Astrocyte (in vitro differentiated cells and primary cell): ENCODE data around the gene ECE2. TPM values are rescaled to one million over a fixed set of nuclear protein-coding genes. Genes with fewer than 3 reads are reported as not detected.
A peak's percentile ranks its signal among the peaks of the same experiment; 100 is the strongest.

Experiments used
- DNase-seq: peaks from one replicate; pipeline ENCODE4 v3.0.0-alpha.2; 2010; ENCODE audit warnings: low read depth
- FAIRE-seq: peaks from 2 replicates; lab custom pipeline; 2011; peaks lifted over from hg19 to GRCh38; lab: Jason Lieb, UNC
- H2AFZ ChIP-seq: 2 replicates; pipeline ENCODE4 v1.6.0; 2012; ENCODE audit warnings: low read depth, low read length, inconsistent platforms
- H3K27ac ChIP-seq: 2 replicates; pipeline ENCODE4 v1.5.1; 2011; ENCODE audit warnings: low read depth, low read length, inconsistent platforms
- H3K27me3 ChIP-seq: 2 replicates; pipeline ENCODE4 v1.6.0; 2011; ENCODE audit warnings: low read length, inconsistent platforms; ENCODE audit not compliant: insufficient read depth
- H3K36me3 ChIP-seq: 2 replicates; pipeline ENCODE4 v1.5.1; 2011; ENCODE audit warnings: low read length, inconsistent platforms; ENCODE audit not compliant: insufficient read depth
- H3K4me1 ChIP-seq: 2 replicates; pipeline ENCODE4 v1.5.1; 2011; ENCODE audit warnings: low read length, inconsistent platforms; ENCODE audit not compliant: insufficient read depth
- H3K4me2 ChIP-seq: 2 replicates; pipeline ENCODE4 v1.6.0; 2012; ENCODE audit warnings: low read length, inconsistent platforms
- H3K4me3 ChIP-seq: 2 replicates; pipeline ENCODE4 v1.5.1; 2011; ENCODE audit warnings: low read depth, mild to moderate bottlenecking, low read length, inconsistent platforms; ENCODE audit not compliant: insufficient read depth
- H3K79me2 ChIP-seq: 2 replicates; pipeline ENCODE4 v1.6.0; 2012; ENCODE audit warnings: mild to moderate bottlenecking, low read length, inconsistent platforms; ENCODE audit not compliant: insufficient read depth
- H3K9ac ChIP-seq: 2 replicates; pipeline ENCODE4 v1.6.0; 2012; ENCODE audit warnings: mild to moderate bottlenecking, low read length, inconsistent platforms
- H3K9me3 ChIP-seq: 2 replicates; pipeline ENCODE4 v1.5.1; 2012; ENCODE audit warnings: low read depth, mild to moderate bottlenecking, low read length, inconsistent platforms; ENCODE audit not compliant: insufficient read depth
- H4K20me1 ChIP-seq: 2 replicates; pipeline ENCODE4 v1.6.0; 2012; ENCODE audit warnings: low read length, inconsistent platforms; ENCODE audit not compliant: insufficient read depth
- H3K27ac Mint-ChIP-seq: one replicate; pipeline ENCODE4 v1.8.0; 2021; ENCODE audit warnings: mild to moderate bottlenecking, mixed read lengths; ENCODE audit not compliant: unreplicated experiment
- H3K27me3 Mint-ChIP-seq: one replicate; pipeline ENCODE4 v1.8.0; 2021; ENCODE audit warnings: low read depth, mixed read lengths; ENCODE audit not compliant: unreplicated experiment
- H3K36me3 Mint-ChIP-seq: one replicate; pipeline ENCODE4 v1.8.0; 2021; ENCODE audit warnings: low read depth, mixed read lengths; ENCODE audit not compliant: unreplicated experiment
- H3K4me1 Mint-ChIP-seq: one replicate; pipeline ENCODE4 v1.8.0; 2021; ENCODE audit warnings: low read depth, mixed read lengths; ENCODE audit not compliant: unreplicated experiment
- H3K4me3 Mint-ChIP-seq: one replicate; pipeline ENCODE4 v1.8.0; 2021; ENCODE audit warnings: mild to moderate bottlenecking, moderate library complexity, mixed read lengths; ENCODE audit not compliant: unreplicated experiment
- H3K9me3 Mint-ChIP-seq: one replicate; pipeline ENCODE4 v1.8.0; 2021; ENCODE audit warnings: mild to moderate bottlenecking, mixed read lengths; ENCODE audit not compliant: unreplicated experiment
- EZH2 ChIP-seq: IDR thresholded peaks from 2 replicates; pipeline ENCODE4 v1.6.1; 2012; ENCODE audit warnings: mild to moderate bottlenecking, low read length, inconsistent platforms; ENCODE audit not compliant: insufficient read depth
- total RNA-seq: library from RNA; stranded (reverse); gene quantifications from 2 replicates; pipeline ENCODE4 v1.2.1, GENCODE V29; 2021
- TF ChIP-seq, protein P1 (sequence below): IDR thresholded peaks from 2 replicates; pipeline ENCODE4 v1.5.1; 2011; ENCODE audit warnings: low read depth, mild to moderate bottlenecking, inconsistent platforms, low read length, moderate library complexity; ENCODE audit not compliant: insufficient read depth

The ECE2 gene
- total RNA-seq, 1 donor from 2014 or later = not detected

DNA sequence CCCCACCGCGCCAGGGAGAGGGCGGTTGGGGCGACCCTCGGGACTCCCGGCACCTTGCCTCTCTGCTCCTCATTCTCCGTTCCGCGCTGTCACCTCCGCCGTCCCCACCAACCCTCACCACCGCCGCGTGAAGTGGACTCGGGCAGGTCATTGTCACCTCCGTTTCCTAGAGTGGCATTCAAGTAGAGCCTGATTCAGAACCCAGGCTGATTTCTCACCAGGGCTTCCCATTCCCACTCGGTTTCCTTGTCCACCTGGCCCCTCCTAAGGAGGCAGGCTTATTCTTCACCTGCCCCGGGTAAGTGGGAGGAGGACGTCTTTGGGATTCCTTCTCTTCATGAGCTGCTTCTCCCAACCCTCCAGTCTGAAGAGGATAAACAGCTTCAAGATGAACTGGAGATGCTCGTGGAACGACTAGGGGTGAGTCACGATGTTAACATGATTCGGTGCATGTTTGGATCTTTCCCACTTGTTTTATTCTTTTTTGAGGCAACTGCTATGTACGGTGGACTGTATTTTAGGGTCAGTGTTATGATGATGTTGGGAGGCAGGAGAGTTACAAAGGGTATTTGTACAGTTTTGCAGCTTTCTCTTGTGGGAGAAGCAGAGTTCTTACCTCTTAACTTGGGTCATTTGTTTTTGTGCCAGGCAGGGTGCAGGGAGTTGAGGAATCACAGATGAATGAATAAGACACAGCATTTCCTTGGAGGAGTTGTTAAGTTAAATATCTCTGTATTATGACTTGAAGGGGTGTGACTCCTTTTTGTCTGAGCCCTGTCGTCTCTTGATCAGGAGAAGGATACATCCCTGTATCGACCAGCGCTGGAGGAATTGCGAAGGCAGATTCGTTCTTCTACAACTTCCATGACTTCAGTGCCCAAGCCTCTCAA, 23.9 kb downstream of the ECE2 start:
- peaks cover 40% of the 10 kb centered on the region for H3K36me3 ChIP-seq
- Mint-ChIP-seq H3K36me3 (peaks cover 28% of the 10 kb centered on the region), H3K4me3 (peak overlapping the region; percentile 95), H3K27ac (peak overlapping the region; percentile 86), H3K27me3 (peaks cover 11% of the 10 kb centered on the region), H3K4me1 (peaks cover 22% of the 10 kb centered on the region), H3K9me3 (peaks cover 2% of the 10 kb centered on the region)
- peaks cover 18% of the 10 kb centered on the region for H3K4me1 ChIP-seq
- peak overlapping the region; percentile 31 for H2AFZ ChIP-seq
- peak overlapping the region; percentile 84 for H3K4me2 ChIP-seq
- no peak for TF ChIP-seq EZH2
- TF ChIP-seq, protein P1, sequence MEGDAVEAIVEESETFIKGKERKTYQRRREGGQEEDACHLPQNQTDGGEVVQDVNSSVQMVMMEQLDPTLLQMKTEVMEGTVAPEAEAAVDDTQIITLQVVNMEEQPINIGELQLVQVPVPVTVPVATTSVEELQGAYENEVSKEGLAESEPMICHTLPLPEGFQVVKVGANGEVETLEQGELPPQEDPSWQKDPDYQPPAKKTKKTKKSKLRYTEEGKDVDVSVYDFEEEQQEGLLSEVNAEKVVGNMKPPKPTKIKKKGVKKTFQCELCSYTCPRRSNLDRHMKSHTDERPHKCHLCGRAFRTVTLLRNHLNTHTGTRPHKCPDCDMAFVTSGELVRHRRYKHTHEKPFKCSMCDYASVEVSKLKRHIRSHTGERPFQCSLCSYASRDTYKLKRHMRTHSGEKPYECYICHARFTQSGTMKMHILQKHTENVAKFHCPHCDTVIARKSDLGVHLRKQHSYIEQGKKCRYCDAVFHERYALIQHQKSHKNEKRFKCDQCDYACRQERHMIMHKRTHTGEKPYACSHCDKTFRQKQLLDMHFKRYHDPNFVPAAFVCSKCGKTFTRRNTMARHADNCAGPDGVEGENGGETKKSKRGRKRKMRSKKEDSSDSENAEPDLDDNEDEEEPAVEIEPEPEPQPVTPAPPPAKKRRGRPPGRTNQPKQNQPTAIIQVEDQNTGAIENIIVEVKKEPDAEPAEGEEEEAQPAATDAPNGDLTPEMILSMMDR = no peak
- H4K20me1 ChIP-seq = peaks cover 53% of the 10 kb centered on the region
- H3K27ac ChIP-seq = peak overlapping the region; percentile 86
- H3K4me3 ChIP-seq = peak overlapping the region; percentile 92
- H3K9ac ChIP-seq = peak overlapping the region; percentile 97
- DNase-seq (peak; percentile 48), FAIRE-seq (no peak)
- peaks cover 58% of the 10 kb centered on the region for H3K79me2 ChIP-seq
- H3K9me3 ChIP-seq = no peaks in the 10 kb centered on the region
- H3K27me3 ChIP-seq = peaks cover 2% of the 10 kb centered on the region

DNA sequence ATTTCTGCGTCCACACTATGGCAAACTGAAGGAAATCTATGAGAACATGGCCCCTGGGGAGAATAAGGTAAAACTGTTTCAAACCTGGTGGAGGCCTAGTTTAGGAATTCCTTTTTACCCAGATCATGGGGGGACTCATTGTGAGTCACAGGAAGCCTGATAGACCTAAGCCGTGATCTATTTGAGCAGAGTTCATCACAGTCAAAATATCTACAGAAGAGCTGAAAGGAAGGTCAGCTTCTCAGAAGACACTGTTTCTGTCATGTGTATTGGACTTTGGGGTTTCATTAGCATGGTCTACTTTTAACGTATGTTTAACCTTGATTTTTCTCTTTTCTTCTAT, 24.5 kb downstream of the ECE2 start:
- Histone ChIP-seq H3K4me2 (peak overlapping the region; percentile 84), H3K9ac (peak overlapping the region; percentile 97), H3K79me2 (peaks cover 62% of the 10 kb centered on the region), H3K4me1 (peaks cover 18% of the 10 kb centered on the region), H2AFZ (no peak overlapping the region), H3K27me3 (peaks cover 2% of the 10 kb centered on the region), H3K27ac (peak overlapping the region; percentile 86), H4K20me1 (peaks cover 59% of the 10 kb centered on the region), H3K9me3 (no peaks in the 10 kb centered on the region), H3K36me3 (peaks cover 46% of the 10 kb centered on the region), H3K4me3 (peak overlapping the region; percentile 92)
- DNase-seq = peak; percentile 56
- Mint-ChIP-seq H3K4me3 (peak overlapping the region; percentile 95), H3K36me3 (peaks cover 33% of the 10 kb centered on the region), H3K4me1 (peaks cover 23% of the 10 kb centered on the region), H3K27ac (peak overlapping the region; percentile 86), H3K9me3 (no peaks in the 10 kb centered on the region), H3K27me3 (peaks cover 6% of the 10 kb centered on the region)
- TF ChIP-seq EZH2 = no peak
- TF ChIP-seq, protein P1 = no peak
- FAIRE-seq = peak; percentile 43

DNA sequence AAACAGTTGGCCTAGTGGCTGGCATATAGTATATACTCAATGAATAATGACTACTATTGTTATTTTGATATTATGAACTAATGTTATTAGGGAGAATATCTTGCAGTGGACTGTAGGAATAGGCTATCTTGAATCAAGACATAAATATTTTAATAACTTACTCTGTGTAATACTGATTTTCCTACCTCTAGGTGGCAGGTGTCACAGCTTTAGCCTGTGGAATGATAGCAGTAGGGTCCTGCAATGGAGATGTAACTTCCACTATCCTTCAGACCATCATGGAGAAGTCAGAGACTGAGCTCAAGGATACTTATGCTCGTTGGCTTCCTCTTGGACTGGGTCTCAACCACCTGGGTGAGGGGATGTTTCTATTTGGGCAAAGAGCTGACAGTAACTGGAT, 29.8 kb downstream of the ECE2 start:
- Mint-ChIP-seq H3K27me3 (no peaks in the 10 kb centered on the region), H3K36me3 (peaks cover 69% of the 10 kb centered on the region), H3K27ac (no peak overlapping the region), H3K9me3 (no peaks in the 10 kb centered on the region), H3K4me1 (peaks cover 23% of the 10 kb centered on the region), H3K4me3 (no peak overlapping the region)
- no peak for DNase-seq
- Histone ChIP-seq H4K20me1 (peaks cover 84% of the 10 kb centered on the region), H2AFZ (no peak overlapping the region), H3K9ac (no peak overlapping the region), H3K4me3 (no peak overlapping the region), H3K4me1 (peaks cover 13% of the 10 kb centered on the region), H3K4me2 (no peak overlapping the region), H3K79me2 (peaks cover 59% of the 10 kb centered on the region), H3K36me3 (peaks cover 84% of the 10 kb centered on the region), H3K9me3 (no peaks in the 10 kb centered on the region), H3K27ac (no peak overlapping the region), H3K27me3 (no peaks in the 10 kb centered on the region)
- no peak for TF ChIP-seq EZH2
- TF ChIP-seq, protein P1 = peak; percentile 39
- FAIRE-seq = no peak
